ENCODE results near the gene ITK.
A peak's percentile ranks its signal among the peaks of the same experiment; 100 is the strongest.

ITK gene

GRCh38 chr5:157193699-157194424 lies 13.2 kb downstream of the ITK start:
- no peaks in the 10 kb centered on the region for H3K4me1 ChIP-seq
- no peaks in the 10 kb centered on the region for H3K27me3 ChIP-seq (ENCODE audit: control insufficient read depth, insufficient read depth, low read length)
- no peaks in the 10 kb centered on the region for H3K9me3 ChIP-seq (ENCODE audit: control insufficient read depth, low read length)
- no peak overlapping the region for H3K4me2 ChIP-seq (ENCODE audit: low read length)
- TF ChIP-seq CTCF (IDR thresholded peaks at IDR 0.05), result no peak
- H2AFZ ChIP-seq, result no peak overlapping the region
- H3K36me3 ChIP-seq (ENCODE audit: control insufficient read depth, insufficient read depth, low read length), result no peaks in the 10 kb centered on the region
- H3K4me3 ChIP-seq (ENCODE audit: low read depth, low read length), result no peak overlapping the region
- H3K79me2 ChIP-seq, result no peaks in the 10 kb centered on the region
- H3K27ac ChIP-seq, result no peak overlapping the region
- H3K9ac ChIP-seq, result no peak overlapping the region

- no peaks in the 10 kb centered on the region for H3K9me3 ChIP-seq (ENCODE audit: control insufficient read depth, low read length)
- no peak overlapping the region for H3K4me2 ChIP-seq (ENCODE audit: low read length)
- no peak for TF ChIP-seq CTCF (IDR thresholded peaks at IDR 0.05)
- no peak overlapping the region for H2AFZ ChIP-seq
- H3K4me3 ChIP-seq (ENCODE audit: low read depth, low read length), result no peak overlapping the region
- H3K4me1 ChIP-seq, result no peaks in the 10 kb centered on the region
- no peak overlapping the region for H3K9ac ChIP-seq
- no peak overlapping the region for H3K27ac ChIP-seq
- H3K27me3 ChIP-seq (ENCODE audit: control insufficient read depth, insufficient read depth, low read length), result no peaks in the 10 kb centered on the region
- no peaks in the 10 kb centered on the region for H3K36me3 ChIP-seq (ENCODE audit: control insufficient read depth, insufficient read depth, low read length)
- no peaks in the 10 kb centered on the region for H3K79me2 ChIP-seq
Observed at GRCh38 chr5:157196045-157196444, 15.4 kb downstream of the ITK start.

GRCh38 chr5:157197086-157197485 lies 16.4 kb downstream of the ITK start:
- no peaks in the 10 kb centered on the region for H3K4me1 ChIP-seq
- H3K79me2 ChIP-seq, result no peaks in the 10 kb centered on the region
- no peak overlapping the region for H2AFZ ChIP-seq
- no peak overlapping the region for H3K4me2 ChIP-seq (ENCODE audit: low read length)
- no peaks in the 10 kb centered on the region for H3K9me3 ChIP-seq (ENCODE audit: control insufficient read depth, low read length)
- no peak overlapping the region for H3K27ac ChIP-seq
- no peaks in the 10 kb centered on the region for H3K27me3 ChIP-seq (ENCODE audit: control insufficient read depth, insufficient read depth, low read length)
- H3K36me3 ChIP-seq (ENCODE audit: control insufficient read depth, insufficient read depth, low read length), result no peaks in the 10 kb centered on the region
- H3K9ac ChIP-seq, result no peak overlapping the region
- TF ChIP-seq CTCF (IDR thresholded peaks at IDR 0.05), result no peak
- no peak overlapping the region for H3K4me3 ChIP-seq (ENCODE audit: low read depth, low read length)

- H3K36me3 ChIP-seq (ENCODE audit: control insufficient read depth, insufficient read depth, low read length), result no peaks in the 10 kb centered on the region
- no peak overlapping the region for H3K4me2 ChIP-seq (ENCODE audit: low read length)
- H3K9ac ChIP-seq, result no peak overlapping the region
- H3K9me3 ChIP-seq (ENCODE audit: control insufficient read depth, low read length), result no peaks in the 10 kb centered on the region
- H3K4me1 ChIP-seq, result no peaks in the 10 kb centered on the region
- H2AFZ ChIP-seq, result peak overlapping the region; percentile 16
- no peaks in the 10 kb centered on the region for H3K27me3 ChIP-seq (ENCODE audit: control insufficient read depth, insufficient read depth, low read length)
- H3K79me2 ChIP-seq, result no peaks in the 10 kb centered on the region
- no peak for TF ChIP-seq CTCF (IDR thresholded peaks at IDR 0.05)
- H3K27ac ChIP-seq, result no peak overlapping the region
- no peak overlapping the region for H3K4me3 ChIP-seq (ENCODE audit: low read depth, low read length)
Observed at GRCh38 chr5:157198277-157198986, 17.8 kb downstream of the ITK start.

Measured in parathyroid adenoma (tissue), 2 donors.